Ectodermal cell (in vitro differentiated cells): ENCODE measurements around the gene CCDC148. TPM values are rescaled to one million over a fixed set of nuclear protein-coding genes. Genes with fewer than 3 reads are reported as not detected.

Experiments used
- H3K27ac ChIP-seq: 2 replicates; pipeline ENCODE4 v1.7.0; 2013; ENCODE audit warnings: mild to moderate bottlenecking, low read depth, low read length; ENCODE audit not compliant: insufficient read depth, poor library complexity, severe bottlenecking
- H3K27me3 ChIP-seq: 2 replicates; pipeline ENCODE4 v1.7.0; 2013; ENCODE audit warnings: mild to moderate bottlenecking, low read length; ENCODE audit not compliant: insufficient read depth, control insufficient read depth, poor library complexity, severe bottlenecking
- H3K36me3 ChIP-seq: one replicate; pipeline ENCODE4 v1.7.0; 2013; ENCODE audit warnings: low read length; ENCODE audit not compliant: control insufficient read depth, insufficient read depth
- H3K4me1 ChIP-seq: one replicate; pipeline ENCODE4 v1.7.0; 2013; ENCODE audit warnings: low read length; ENCODE audit not compliant: control insufficient read depth, insufficient read depth
- H3K4me3 ChIP-seq: 2 replicates; pipeline ENCODE4 v1.7.0; 2013; ENCODE audit warnings: low read depth, low read length, control low read depth; ENCODE audit not compliant: insufficient read depth
- H3K9me3 ChIP-seq: 2 replicates; pipeline ENCODE4 v1.7.0; 2013; ENCODE audit warnings: mild to moderate bottlenecking, low read length, moderate library complexity; ENCODE audit not compliant: control insufficient read depth
- WGBS, 2 experiments: methylation state at CpG; one replicate each; pipeline ENCODE4 v1.1.7; 2013; ENCODE audit warnings: missing lambda C conversion rate in 2 of 2; 5-methylcytosine and 5-hydroxymethylcytosine counted together
- polyA plus RNA-seq, 4 experiments: library from polyadenylated mRNA; stranded (reverse); fragments of 50-300 nt; gene quantifications; one replicate each; pipeline ENCODE4 v1.2.3, GENCODE V29; 2013

The CCDC148 gene
- polyA plus RNA-seq (2013, experiment 1 of 4), result 4.7 TPM
- 4.4 TPM for polyA plus RNA-seq (2013, experiment 2 of 4)
- 3.9 TPM for polyA plus RNA-seq (2013, experiment 3 of 4)
- 3.9 TPM for polyA plus RNA-seq (2013, experiment 4 of 4)

- H3K4me1 ChIP-seq, result peaks cover 14% of the 10 kb centered on the region
- H3K27me3 ChIP-seq, result no peaks in the 10 kb centered on the region
- H3K36me3 ChIP-seq, result no peaks in the 10 kb centered on the region
- peak within 1 kb of the TSS; percentile 84 for H3K4me3 ChIP-seq
- H3K27ac ChIP-seq, result peak within 1 kb of the TSS; percentile 92
- H3K9me3 ChIP-seq, result no peaks in the 10 kb centered on the region
- WGBS, 2 experiments, result 0 to 1% methylated on average over 48 of the region's 48 CpGs
Measured at GRCh38 chr2:158456309-158457066, at the start of gene CCDC148, which contains the start of gene PKP4. Gene CCDC148 (minus strand): TSS chr2:158456753. CDS start chr2:158456439, 314 bp downstream. Gene PKP4 (plus strand): TSS chr2:158456952. CDS start chr2:158533185, 76,233 bp downstream.

DNA sequence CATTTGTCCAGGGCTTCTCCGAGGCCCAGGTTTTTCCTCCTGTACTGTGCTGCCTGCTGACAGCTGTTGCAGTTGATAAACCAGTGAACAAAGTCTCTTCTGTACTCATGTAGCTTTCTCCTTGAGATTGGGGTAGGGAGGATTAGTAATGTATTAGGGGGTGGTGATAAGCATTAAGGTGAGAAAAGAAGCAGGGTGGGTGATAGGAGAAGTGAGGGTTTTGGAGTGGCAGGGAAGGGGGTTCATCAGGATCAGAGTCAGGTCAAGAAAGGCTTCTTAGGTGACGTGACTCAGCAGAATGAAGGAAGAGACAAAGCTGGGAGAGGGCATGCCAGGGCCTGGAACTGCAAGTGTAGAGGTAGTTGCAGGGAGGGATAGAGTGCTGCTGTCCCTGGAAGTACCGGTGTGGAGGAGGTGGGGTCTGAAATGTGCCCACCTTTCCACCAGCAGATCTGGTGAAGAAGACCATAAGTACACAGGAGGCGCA lies 48.9 kb upstream of the CCDC148 start:
- no peaks in the 10 kb centered on the region for H3K4me1 ChIP-seq
- H3K36me3 ChIP-seq, result no peaks in the 10 kb centered on the region
- WGBS, 2 experiments, result 86 to 93% methylated on average over 4 of the region's 4 CpGs
- H3K4me3 ChIP-seq, result no peak overlapping the region
- no peak overlapping the region for H3K27ac ChIP-seq
- no peaks in the 10 kb centered on the region for H3K9me3 ChIP-seq
- no peaks in the 10 kb centered on the region for H3K27me3 ChIP-seq

DNA sequence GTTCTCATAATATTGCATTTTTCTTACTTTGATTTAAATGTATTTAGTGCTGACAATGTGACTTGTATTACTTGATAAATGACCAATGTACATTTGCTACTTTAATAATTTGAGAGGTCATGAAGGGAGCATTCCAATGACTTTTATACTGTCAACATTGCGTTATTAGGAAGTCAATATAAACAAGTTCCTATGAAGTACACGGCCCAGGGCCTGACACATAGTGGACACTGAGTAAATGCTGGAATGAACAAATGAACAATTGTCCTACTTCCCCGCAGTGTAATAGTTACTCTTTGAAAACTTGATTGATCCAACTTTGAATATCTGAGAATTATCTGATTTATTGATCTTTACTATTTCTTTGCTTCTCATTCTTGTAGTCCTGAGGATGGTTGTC lies 47.5 kb upstream of the CCDC148 start:
- no peaks in the 10 kb centered on the region for H3K9me3 ChIP-seq
- 93 to 96% methylated on average over 3 of the region's 3 CpGs for WGBS, 2 experiments
- no peaks in the 10 kb centered on the region for H3K27me3 ChIP-seq
- no peak overlapping the region for H3K27ac ChIP-seq
- no peak overlapping the region for H3K4me3 ChIP-seq
- no peaks in the 10 kb centered on the region for H3K4me1 ChIP-seq
- H3K36me3 ChIP-seq, result no peaks in the 10 kb centered on the region

DNA sequence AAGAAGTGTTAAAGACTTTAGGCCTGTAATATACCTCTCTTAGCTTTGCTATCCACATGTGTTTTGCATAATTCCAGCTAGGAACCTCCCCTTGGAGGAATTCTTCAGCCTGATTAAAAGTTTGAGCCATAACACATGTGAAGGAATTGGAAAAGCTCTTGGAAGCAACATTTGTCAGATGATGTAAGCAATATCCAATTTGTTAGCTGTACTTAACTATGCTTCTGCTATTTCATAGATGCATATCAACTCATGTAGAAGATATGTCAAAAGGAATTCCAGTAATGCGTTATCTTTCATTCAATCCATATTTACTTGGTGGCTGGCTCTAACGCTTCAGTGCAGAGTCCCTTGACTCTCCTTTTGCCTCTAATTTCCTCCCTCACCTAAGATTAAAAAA lies 46.4 kb upstream of the CCDC148 start:
- no peaks in the 10 kb centered on the region for H3K4me1 ChIP-seq
- no peaks in the 10 kb centered on the region for H3K27me3 ChIP-seq
- no peak overlapping the region for H3K4me3 ChIP-seq
- no peaks in the 10 kb centered on the region for H3K36me3 ChIP-seq
- H3K27ac ChIP-seq, result no peak overlapping the region
- 88 to 100% methylated on average over 1 to 2 of the region's 2 CpGs for WGBS, 2 experiments
- no peaks in the 10 kb centered on the region for H3K9me3 ChIP-seq

DNA sequence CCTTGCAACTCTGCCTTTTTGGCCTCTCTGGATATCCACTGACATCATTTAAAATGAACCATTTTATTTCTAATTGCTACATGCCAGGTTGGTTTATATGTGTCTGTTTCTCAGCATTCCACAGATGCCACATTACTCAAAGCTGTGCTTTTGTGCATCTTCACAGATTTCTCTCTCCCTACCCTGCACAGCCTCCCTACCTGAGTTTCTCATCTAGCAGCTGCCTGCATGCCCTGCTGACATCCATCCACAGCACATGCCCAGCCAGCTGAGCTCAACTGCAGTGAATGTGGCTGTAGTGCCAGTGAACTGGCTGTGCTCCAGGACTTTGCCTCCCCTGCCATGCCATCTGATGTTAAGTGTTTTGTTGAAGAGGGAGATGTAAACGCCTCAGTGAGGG lies 44.7 kb upstream of the CCDC148 start:
- 92 to 100% methylated on average over 1 of the region's 1 CpG for WGBS, 2 experiments
- Histone ChIP-seq H3K4me1 (no peaks in the 10 kb centered on the region), H3K4me3 (no peak overlapping the region), H3K9me3 (no peaks in the 10 kb centered on the region), H3K27me3 (no peaks in the 10 kb centered on the region), H3K36me3 (no peaks in the 10 kb centered on the region), H3K27ac (no peak overlapping the region)

DNA sequence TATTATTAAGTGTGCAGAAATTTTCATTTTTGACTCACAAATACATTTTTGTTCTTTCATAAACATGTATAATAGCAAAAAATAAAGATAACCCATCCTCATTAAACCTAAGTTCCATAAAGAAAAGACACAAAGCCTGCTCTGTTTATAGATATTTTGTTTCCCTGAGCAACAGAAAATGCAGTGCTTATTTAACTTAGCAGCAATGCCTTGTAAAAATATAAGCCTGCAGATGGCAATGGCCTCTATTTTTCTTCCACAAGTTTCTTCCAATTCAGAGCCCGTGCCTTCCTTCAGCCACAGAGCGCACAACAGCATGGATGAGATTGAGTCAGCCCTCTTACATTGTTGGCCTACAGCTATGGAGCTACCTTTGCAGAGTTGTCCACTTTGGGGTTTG lies 43.8 kb upstream of the CCDC148 start:
- Histone ChIP-seq H3K27ac (no peak overlapping the region), H3K4me3 (no peak overlapping the region), H3K4me1 (no peaks in the 10 kb centered on the region), H3K9me3 (no peaks in the 10 kb centered on the region), H3K36me3 (no peaks in the 10 kb centered on the region), H3K27me3 (no peaks in the 10 kb centered on the region)
- WGBS, 2 experiments, result 95 to 97% methylated on average over 2 of the region's 2 CpGs

DNA sequence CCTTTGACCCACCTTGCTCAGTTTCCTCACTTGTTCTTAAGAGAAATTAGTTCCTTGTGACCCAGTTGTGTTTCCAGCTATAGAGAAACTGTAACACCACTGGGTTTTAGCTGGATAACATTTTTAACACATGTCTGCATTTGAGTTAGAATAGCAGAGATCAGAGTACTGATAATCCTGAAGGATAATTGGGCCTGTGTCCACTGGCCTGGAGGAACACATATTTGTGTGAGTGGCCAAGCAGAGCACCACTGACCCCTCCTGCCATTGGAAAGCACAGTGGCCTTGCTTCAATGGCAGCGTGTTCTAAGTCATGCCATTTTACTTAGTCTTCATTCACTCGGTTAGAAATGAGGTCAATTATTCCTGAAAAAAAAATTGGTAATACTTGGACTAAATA lies 42.8 kb upstream of the CCDC148 start:
- 89 to 92% methylated on average over 2 of the region's 2 CpGs for whole genome bisulfite sequencing, 2 experiments

GRCh38 chr2:158498749-158499136 lies 42.2 kb upstream of the CCDC148 start:
- peaks cover 2% of the 10 kb centered on the region for H3K4me1 ChIP-seq
- H3K27me3 ChIP-seq, result no peaks in the 10 kb centered on the region
- no peak overlapping the region for H3K27ac ChIP-seq
- H3K36me3 ChIP-seq, result no peaks in the 10 kb centered on the region
- 82 to 87% methylated on average over 3 of the region's 3 CpGs for WGBS, 2 experiments
- H3K9me3 ChIP-seq, result no peaks in the 10 kb centered on the region
- H3K4me3 ChIP-seq, result no peak overlapping the region

More for the DNA sequence above, 42.8 kb upstream of the CCDC148 start:
- no peak overlapping the region for H3K27ac ChIP-seq
- H3K9me3 ChIP-seq, result no peaks in the 10 kb centered on the region
- no peaks in the 10 kb centered on the region for H3K36me3 ChIP-seq
- no peaks in the 10 kb centered on the region for H3K27me3 ChIP-seq
- H3K4me1 ChIP-seq, result no peaks in the 10 kb centered on the region
- H3K4me3 ChIP-seq, result no peak overlapping the region

GRCh38 chr2:158498043-158498748 lies 41.6 kb upstream of the CCDC148 start:
- peaks cover 7% of the 10 kb centered on the region for H3K4me1 ChIP-seq
- H3K27ac ChIP-seq, result no peak overlapping the region
- H3K36me3 ChIP-seq, result no peaks in the 10 kb centered on the region
- no peak overlapping the region for H3K4me3 ChIP-seq
- H3K9me3 ChIP-seq, result no peaks in the 10 kb centered on the region
- no peaks in the 10 kb centered on the region for H3K27me3 ChIP-seq

- peaks cover 8% of the 10 kb centered on the region for H3K4me1 ChIP-seq
- no peaks in the 10 kb centered on the region for H3K9me3 ChIP-seq
- no peak overlapping the region for H3K4me3 ChIP-seq
- no peak overlapping the region for H3K27ac ChIP-seq
- WGBS, 2 experiments, result 92 to 100% methylated on average over 1 of the region's 1 CpG
- H3K36me3 ChIP-seq, result no peaks in the 10 kb centered on the region
- H3K27me3 ChIP-seq, result no peaks in the 10 kb centered on the region
Measured at GRCh38 chr2:158497486-158497885, 40.9 kb upstream of the CCDC148 start.
